Upper lobe of left lung (tissue), 4 donors: Measurements from ENCODE around the gene DBET.
"Not testable (repeated sequence)": the region's sequence is repeated elsewhere in the genome, so short reads cannot be mapped to it uniquely, and the experiment has no call there.

Experiments used
- EP300 ChIP-seq, 4 donors: sonication (generic); formaldehyde crosslinking; IDR thresholded peaks; one replicate each; pipeline ENCODE4 v1.5.1; 2017; ENCODE audit warnings: antibody characterized with exemption in 4 of 4, control low read depth in 2 of 4
- POLR2A ChIP-seq, 4 donors: fragments of 450-650 bp; IDR thresholded peaks; one replicate each; pipeline ENCODE4 v1.5.1; 2016 to 2017; ENCODE audit warnings: antibody characterized with exemption in 4 of 4, mild to moderate bottlenecking in 2 of 4
- POLR2AphosphoS5 ChIP-seq, 2 donors: sonication (generic); formaldehyde crosslinking; IDR thresholded peaks; one replicate each; pipeline ENCODE4 v1.5.1; 2017; ENCODE audit warnings: antibody characterized with exemption in 2 of 2
- TF ChIP-seq, protein P1 (sequence below), 6 experiments: fragments of 450-650 bp in 4 of 6; fragments of 200-600 bp in 2 of 6; sonication (generic) in 2 of 6; IDR thresholded peaks; one replicate each; pipeline ENCODE4 v1.5.1; 2016 to 2019; ENCODE audit warnings: antibody characterized with exemption in 6 of 6

DNA sequence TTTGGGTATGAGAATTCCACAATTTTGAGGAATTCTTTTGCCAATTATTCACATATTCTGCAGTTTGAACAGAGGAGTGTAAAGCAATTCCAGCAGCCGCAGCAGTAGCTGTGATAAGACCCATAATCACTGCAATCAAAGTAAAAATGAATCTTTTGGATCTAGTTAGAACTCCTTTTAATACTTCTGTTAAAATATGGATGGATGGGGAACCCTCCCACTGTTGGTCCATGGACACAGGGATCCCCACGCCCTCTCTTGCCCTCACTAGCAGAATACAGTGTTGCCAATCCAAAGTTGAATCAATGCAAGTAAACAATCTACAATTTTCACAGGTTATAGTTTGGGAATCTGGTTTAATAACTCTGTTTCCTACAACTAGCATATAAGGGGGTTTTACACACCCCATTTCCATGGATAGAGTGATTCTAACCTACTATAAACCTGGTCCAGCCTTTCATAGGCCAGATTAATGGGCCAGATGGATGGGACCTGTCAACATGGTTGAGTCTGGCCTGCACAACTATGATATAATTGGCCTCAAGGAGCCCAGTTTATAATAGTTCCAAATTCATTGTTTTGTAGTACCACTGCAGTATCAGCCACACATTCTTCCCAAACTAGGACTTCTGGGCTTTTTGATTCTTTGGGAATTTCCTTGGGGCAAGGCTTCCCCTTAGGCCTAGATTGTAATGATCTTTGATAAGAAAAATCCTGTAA, 43.6 kb downstream of the DBET start:
- TF ChIP-seq, protein P1, sequence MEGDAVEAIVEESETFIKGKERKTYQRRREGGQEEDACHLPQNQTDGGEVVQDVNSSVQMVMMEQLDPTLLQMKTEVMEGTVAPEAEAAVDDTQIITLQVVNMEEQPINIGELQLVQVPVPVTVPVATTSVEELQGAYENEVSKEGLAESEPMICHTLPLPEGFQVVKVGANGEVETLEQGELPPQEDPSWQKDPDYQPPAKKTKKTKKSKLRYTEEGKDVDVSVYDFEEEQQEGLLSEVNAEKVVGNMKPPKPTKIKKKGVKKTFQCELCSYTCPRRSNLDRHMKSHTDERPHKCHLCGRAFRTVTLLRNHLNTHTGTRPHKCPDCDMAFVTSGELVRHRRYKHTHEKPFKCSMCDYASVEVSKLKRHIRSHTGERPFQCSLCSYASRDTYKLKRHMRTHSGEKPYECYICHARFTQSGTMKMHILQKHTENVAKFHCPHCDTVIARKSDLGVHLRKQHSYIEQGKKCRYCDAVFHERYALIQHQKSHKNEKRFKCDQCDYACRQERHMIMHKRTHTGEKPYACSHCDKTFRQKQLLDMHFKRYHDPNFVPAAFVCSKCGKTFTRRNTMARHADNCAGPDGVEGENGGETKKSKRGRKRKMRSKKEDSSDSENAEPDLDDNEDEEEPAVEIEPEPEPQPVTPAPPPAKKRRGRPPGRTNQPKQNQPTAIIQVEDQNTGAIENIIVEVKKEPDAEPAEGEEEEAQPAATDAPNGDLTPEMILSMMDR (IDR thresholded peaks at IDR 0.05) = not testable (repeated sequence)
- TF ChIP-seq POLR2AphosphoS5, POLR2A, EP300 (IDR thresholded peaks at IDR 0.05): not testable (repeated sequence)
